ENCODE measurements around the gene ENTREP1. TPM values are rescaled to one million over a fixed set of nuclear protein-coding genes. Genes with fewer than 3 reads are reported as not detected.

Gene ENTREP1
- total and polyA plus RNA-seq, 2 donors (not counting 1 experiment from before 2014, with no cell fraction given), result 0.06 TPM; not detected in 1

GRCh38 chr9:69297300-69297980 lies 27.6 kb upstream of the ENTREP1 start:
- H3K9me3 ChIP-seq (ENCODE audit: control insufficient read depth, insufficient read depth, low read depth, low read length), result no peaks in the 10 kb centered on the region
- peaks cover 2% of the 10 kb centered on the region for H3K27me3 ChIP-seq (ENCODE audit: control insufficient read depth, insufficient read depth, low read length)
- no peaks in the 10 kb centered on the region for H3K36me3 ChIP-seq (ENCODE audit: control insufficient read depth, insufficient read depth, low read length)
- TF ChIP-seq EZH2 (IDR thresholded peaks at IDR 0.05; ENCODE audit: low read length, missing control alignments) (no peak), CTCF (conservative IDR thresholded peaks at IDR 0.05 in 1 of 2, IDR thresholded peaks at IDR 0.05 in 1 of 2; ENCODE audit: low read depth in 1 of 2, low read length in 2 of 2) (no peak)
- no peak overlapping the region for H3K27ac ChIP-seq (ENCODE audit: insufficient read depth, low read length)
- H2AFZ ChIP-seq (ENCODE audit: low read length), result no peak overlapping the region
- no peak overlapping the region for H3K9ac ChIP-seq (ENCODE audit: insufficient read depth, low read length)
- no peaks in the 10 kb centered on the region for H3K79me2 ChIP-seq (ENCODE audit: control insufficient read depth, insufficient read depth, low read length)
- H3K4me1 ChIP-seq (ENCODE audit: control insufficient read depth, extremely low read depth, insufficient read depth, low read length), result no peaks in the 10 kb centered on the region
- H3K4me3 ChIP-seq (replicated peaks in 1 of 4; ENCODE audit: control extremely low read depth in 1 of 4, insufficient read depth in 1 of 4, low read depth in 3 of 4, low read length in 4 of 4), result no peak overlapping the region
- peak in 1 of 2 donors; percentile 6 for DNase-seq (ENCODE audit: low read depth in 2 of 2)
- H4K20me1 ChIP-seq (ENCODE audit: control insufficient read depth, extremely low read depth, insufficient read depth, low read length), result no peaks in the 10 kb centered on the region
- no peak overlapping the region for H3K4me2 ChIP-seq (ENCODE audit: extremely low read depth, insufficient read depth, low read length)

GRCh38 chr9:69299315-69299714 lies 25.7 kb upstream of the ENTREP1 start:
- Histone ChIP-seq H3K9me3 (ENCODE audit: control insufficient read depth, insufficient read depth, low read depth, low read length) (no peaks in the 10 kb centered on the region), H3K27ac (ENCODE audit: insufficient read depth, low read length) (no peak overlapping the region), H3K4me2 (ENCODE audit: extremely low read depth, insufficient read depth, low read length) (no peak overlapping the region), H3K9ac (ENCODE audit: insufficient read depth, low read length) (no peak overlapping the region), H3K4me1 (ENCODE audit: control insufficient read depth, extremely low read depth, insufficient read depth, low read length) (no peaks in the 10 kb centered on the region), H3K4me3 (replicated peaks in 1 of 4; ENCODE audit: control extremely low read depth in 1 of 4, insufficient read depth in 1 of 4, low read depth in 3 of 4, low read length in 4 of 4) (no peak overlapping the region), H4K20me1 (ENCODE audit: control insufficient read depth, extremely low read depth, insufficient read depth, low read length) (no peaks in the 10 kb centered on the region), H2AFZ (ENCODE audit: low read length) (no peak overlapping the region), H3K27me3 (ENCODE audit: control insufficient read depth, insufficient read depth, low read length) (peaks cover 2% of the 10 kb centered on the region), H3K36me3 (ENCODE audit: control insufficient read depth, insufficient read depth, low read length) (no peaks in the 10 kb centered on the region), H3K79me2 (ENCODE audit: control insufficient read depth, insufficient read depth, low read length) (no peaks in the 10 kb centered on the region)
- no peak for DNase-seq (ENCODE audit: low read depth in 2 of 2)
- no peak for TF ChIP-seq CTCF (conservative IDR thresholded peaks at IDR 0.05 in 1 of 2, IDR thresholded peaks at IDR 0.05 in 1 of 2; ENCODE audit: low read depth in 1 of 2, low read length in 2 of 2)
- TF ChIP-seq EZH2 (IDR thresholded peaks at IDR 0.05; ENCODE audit: low read length, missing control alignments), result no peak

GRCh38 chr9:69299826-69300225 lies 25.2 kb upstream of the ENTREP1 start:
- H3K9ac ChIP-seq (ENCODE audit: insufficient read depth, low read length), result no peak overlapping the region
- no peak for TF ChIP-seq EZH2 (IDR thresholded peaks at IDR 0.05; ENCODE audit: low read length, missing control alignments)
- TF ChIP-seq CTCF (conservative IDR thresholded peaks at IDR 0.05 in 1 of 2, IDR thresholded peaks at IDR 0.05 in 1 of 2; ENCODE audit: low read depth in 1 of 2, low read length in 2 of 2), result no peak
- DNase-seq (ENCODE audit: low read depth in 2 of 2), result no peak
- peaks cover 2% of the 10 kb centered on the region for H3K27me3 ChIP-seq (ENCODE audit: control insufficient read depth, insufficient read depth, low read length)
- no peak overlapping the region for H2AFZ ChIP-seq (ENCODE audit: low read length)
- H4K20me1 ChIP-seq (ENCODE audit: control insufficient read depth, extremely low read depth, insufficient read depth, low read length), result no peaks in the 10 kb centered on the region
- H3K4me3 ChIP-seq (replicated peaks in 1 of 4; ENCODE audit: control extremely low read depth in 1 of 4, insufficient read depth in 1 of 4, low read depth in 3 of 4, low read length in 4 of 4), result no peak overlapping the region
- no peaks in the 10 kb centered on the region for H3K4me1 ChIP-seq (ENCODE audit: control insufficient read depth, extremely low read depth, insufficient read depth, low read length)
- H3K27ac ChIP-seq (ENCODE audit: insufficient read depth, low read length), result no peak overlapping the region
- no peaks in the 10 kb centered on the region for H3K36me3 ChIP-seq (ENCODE audit: control insufficient read depth, insufficient read depth, low read length)
- no peaks in the 10 kb centered on the region for H3K79me2 ChIP-seq (ENCODE audit: control insufficient read depth, insufficient read depth, low read length)
- no peaks in the 10 kb centered on the region for H3K9me3 ChIP-seq (ENCODE audit: control insufficient read depth, insufficient read depth, low read depth, low read length)
- no peak overlapping the region for H3K4me2 ChIP-seq (ENCODE audit: extremely low read depth, insufficient read depth, low read length)

Measured in fibroblast of lung (primary cell).